Fibroblast of skin of abdomen (primary cell): Measurements from ENCODE around the gene SIGLEC5. TPM values are rescaled to one million over a fixed set of nuclear protein-coding genes. Genes with fewer than 3 reads are reported as not detected.
"Not testable (repeated sequence)": the region's sequence is repeated elsewhere in the genome, so short reads cannot be mapped to it uniquely, and the experiment has no call there.

ENCODE experiments used
- DNase-seq: peaks from one replicate; pipeline ENCODE4 v3.0.0-alpha.2; 2013
- polyA plus RNA-seq, 2 experiments: library from polyadenylated mRNA; unstranded; fragments of 120-200 nt; gene quantifications; one replicate each; pipeline ENCODE4 v1.2.1, GENCODE V29; 2013; ENCODE audit not compliant: insufficient read length in 2 of 2

The SIGLEC5 gene
- polyA plus RNA-seq (2013, experiment 1 of 2; ENCODE audit: insufficient read length) = 0.06 TPM
- polyA plus RNA-seq (2013, experiment 2 of 2; ENCODE audit: insufficient read length) = not detected

DNA sequence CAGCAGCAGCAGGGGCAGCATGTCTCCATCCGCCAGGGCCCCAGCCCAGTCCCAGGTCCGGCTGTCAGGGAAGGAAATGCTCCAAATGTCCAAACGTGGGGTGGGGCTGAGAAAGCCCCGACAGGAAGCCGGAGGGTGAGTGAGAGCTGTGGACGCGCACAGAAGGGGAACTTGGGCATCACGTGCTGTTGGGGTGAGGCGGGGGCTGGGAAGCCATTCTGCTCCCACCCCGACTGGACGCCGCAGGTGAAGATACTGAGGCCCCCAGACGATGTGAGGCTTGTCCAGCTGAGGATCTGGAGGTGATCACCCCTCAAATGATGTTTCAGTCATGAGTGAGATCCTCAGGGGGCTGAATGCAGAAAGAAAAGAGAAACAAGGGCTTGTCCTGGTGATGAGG, at the start of gene SIGLEC5:
Gene SIGLEC5 (minus strand): TSS at position 87 of the 400 bp plus-strand sequence. CDS start 66 bp downstream, at position 21.
- not testable (repeated sequence) for DNase-seq

- no peak for DNase-seq
Observed at GRCh38 chr19:51676566-51677083, 46.4 kb upstream of the SIGLEC5 start.

DNA sequence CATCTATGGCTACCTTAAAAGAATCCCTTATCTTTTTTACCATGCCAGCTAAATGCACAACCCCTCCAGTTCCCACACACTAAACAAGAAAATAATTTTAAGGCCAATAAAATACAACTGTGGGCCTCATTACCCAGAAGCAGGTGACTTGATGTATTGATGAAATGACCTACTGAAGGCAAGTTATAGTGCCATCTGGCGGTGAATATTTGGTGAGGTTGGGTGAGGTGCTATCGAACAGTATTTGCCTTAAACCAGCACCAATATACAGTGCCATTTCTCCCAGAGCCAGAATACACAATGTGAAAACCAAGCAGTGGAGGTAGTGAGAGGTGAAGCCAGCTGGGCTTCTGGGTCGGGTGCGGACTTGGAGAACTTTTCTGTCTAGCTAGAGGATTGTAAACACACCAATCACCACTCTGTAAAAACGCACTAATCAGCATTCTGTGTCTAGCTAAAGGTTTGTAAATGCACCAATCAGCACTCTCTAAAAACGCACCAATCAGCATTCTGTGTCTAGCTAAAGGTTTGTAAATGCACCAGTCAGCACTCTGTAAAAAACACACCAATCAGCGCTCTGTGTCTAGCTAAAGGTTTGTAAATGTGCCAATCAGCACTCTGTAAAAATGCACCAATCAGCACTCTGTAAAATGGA, 45.8 kb upstream of the SIGLEC5 start:
- DNase-seq = not testable (repeated sequence)

DNA sequence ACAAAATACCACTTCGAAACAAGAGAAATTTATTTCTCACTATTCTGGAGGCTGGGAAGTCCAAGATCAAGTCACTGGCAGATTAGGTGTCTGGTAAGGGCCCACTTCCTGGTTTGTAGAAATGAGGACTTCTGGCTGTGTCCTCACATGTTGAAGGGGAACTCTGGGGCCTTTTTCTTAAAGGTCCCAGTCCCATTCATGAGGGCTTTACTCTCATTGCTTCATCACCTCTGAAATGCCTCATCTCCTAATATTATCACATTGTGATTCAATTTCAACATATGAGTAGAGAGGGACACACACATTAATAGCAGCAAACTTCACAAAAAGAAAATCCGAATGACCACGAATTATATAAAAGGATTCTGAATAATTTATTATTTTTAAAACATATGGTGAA, 38.0 kb upstream of the SIGLEC5 start:
- DNase-seq = no peak

GRCh38 chr19:51664997-51665396, 34.8 kb upstream of the SIGLEC5 start:
- DNase-seq = no peak

DNA sequence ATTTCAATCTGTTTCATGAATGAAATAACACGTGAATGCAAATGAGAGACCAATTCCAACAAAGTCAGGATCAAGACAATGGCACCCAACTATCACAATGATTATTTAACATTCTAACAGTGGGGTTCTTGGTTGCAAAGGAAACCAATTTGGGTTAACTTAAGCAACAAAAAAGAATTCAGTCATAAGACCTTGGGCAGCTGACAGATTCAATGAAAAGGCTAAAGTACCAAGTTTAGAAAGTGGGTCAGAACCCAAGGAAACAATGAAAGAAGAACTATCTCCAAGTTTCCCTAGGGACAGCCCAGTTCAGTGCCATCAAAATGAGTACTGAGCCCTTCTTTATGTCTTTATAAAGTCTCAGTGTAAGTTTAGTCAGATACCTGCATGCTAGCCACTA, 33.9 kb upstream of the SIGLEC5 start:
- no peak for DNase-seq

DNA sequence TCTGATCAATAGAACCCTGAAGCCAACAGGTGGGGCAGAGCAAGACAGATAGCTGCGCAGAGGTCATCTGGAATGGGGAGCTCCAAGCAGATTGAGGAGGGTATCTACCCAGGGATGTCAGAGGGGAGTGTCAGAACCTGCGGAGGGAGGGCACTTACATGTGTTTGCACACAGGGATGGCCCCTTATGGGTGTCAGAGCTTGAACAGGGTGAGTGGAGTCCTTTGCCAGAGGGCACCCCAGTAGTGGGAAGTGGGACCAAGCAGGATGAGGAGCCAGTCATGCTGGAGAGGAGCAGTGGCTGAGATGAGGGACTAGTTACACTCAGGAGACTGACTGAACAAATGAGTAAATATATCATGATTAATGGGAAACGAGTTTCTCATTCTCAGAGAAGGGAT, 33.4 kb upstream of the SIGLEC5 start:
- no peak for DNase-seq

GRCh38 chr19:51660975-51661600, 30.9 kb upstream of the SIGLEC5 start:
- DNase-seq = peak; percentile 70

- no peak for DNase-seq
Observed at GRCh38 chr19:51654783-51655182, 24.6 kb upstream of the SIGLEC5 start.

- DNase-seq = no peak
Observed at GRCh38 chr19:51653162-51653561, 23.0 kb upstream of the SIGLEC5 start.

DNA sequence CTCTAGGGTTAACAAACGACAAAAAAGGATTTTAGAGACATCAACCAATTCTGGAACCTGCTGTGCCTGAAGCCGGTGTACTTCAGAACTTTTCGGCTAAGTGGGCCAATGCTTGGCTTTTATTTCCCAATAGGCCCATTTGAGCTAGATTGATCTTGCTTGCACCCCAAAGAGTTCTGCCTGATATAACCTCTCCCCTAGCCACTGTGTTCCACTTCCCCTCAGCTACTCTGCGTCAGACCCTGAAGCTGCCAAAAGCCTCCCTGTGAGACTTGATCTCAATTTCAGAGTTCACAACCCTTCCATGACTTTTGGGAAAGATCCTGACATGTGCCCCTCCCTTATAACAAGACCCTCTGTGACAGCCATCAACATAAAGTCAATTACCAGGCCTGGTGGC, 22.1 kb upstream of the SIGLEC5 start:
- DNase-seq = no peak

DNA sequence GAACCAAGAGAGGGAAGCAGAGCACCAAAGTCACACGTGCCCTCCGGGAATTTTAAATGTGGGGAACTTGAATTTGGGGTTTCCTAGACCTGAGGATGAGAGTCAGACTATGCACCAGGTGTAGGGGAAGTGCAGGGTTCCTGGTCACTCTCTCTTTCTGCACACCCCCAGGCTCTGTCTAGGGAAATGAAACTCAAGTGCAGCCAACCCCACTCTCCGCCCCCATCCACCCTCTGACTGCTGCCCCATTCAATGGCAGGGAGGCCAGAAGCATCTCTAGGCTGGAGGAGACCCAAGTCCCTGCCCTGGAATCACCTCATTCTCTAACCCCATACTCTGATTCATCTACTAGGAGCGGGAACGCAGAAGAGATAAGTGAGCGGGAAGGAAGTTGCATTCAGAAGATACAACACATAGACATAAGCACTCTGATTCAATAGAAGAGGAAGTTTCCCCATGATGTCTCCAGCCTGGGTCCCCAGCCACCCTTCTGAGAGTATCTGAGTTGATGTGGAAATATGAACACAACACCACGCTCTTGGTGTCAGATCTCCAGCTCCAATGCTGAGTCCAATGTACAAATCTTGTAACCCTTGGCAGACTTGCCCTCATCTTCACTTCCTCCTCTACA, 21.1 kb upstream of the SIGLEC5 start:
- DNase-seq = no peak

DNA sequence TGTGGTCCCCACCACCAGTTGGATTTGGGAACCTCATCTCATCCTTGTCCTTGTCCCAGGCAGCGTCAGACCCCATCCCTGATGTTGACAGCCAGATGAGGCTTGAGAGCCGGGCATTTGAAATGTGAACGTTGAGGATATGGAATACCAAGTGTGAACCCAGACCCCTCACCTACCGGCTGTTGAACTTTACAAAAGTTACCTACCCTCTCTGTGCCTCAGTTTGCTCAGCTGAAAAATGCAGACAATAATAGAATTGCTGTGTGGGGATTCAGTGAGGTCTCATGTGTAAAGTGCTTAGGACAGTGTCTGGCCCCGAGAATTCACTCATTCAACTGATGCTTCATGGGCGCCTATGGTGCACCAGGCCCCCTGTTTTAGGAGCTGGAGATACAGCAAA, 17.1 kb upstream of the SIGLEC5 start:
- no peak for DNase-seq

DNA sequence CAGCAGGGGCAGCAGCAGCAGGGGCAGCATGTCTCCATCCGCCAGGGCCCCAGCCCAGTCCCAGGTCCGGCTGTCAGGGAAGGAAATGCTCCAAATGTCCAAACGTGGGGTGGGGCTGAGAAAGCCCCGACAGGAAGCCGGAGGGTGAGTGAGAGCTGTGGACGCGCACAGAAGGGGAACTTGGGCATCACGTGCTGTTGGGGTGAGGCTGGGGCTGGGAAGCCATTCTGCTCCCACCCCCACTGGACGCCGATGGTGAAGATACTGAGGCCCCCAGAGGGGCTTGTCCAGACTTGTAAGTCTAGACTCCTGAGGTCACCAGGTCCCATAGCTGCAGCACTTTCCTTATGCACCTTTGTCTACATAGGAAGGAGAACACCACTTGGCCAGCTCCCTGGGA, 16.5 kb upstream of the SIGLEC5 start, which contains the start of gene SIGLEC14:
Gene SIGLEC14 (minus strand): TSS at position 96 of the 400 bp plus-strand sequence. CDS start 66 bp downstream, at position 30.
- not testable (repeated sequence) for DNase-seq

DNA sequence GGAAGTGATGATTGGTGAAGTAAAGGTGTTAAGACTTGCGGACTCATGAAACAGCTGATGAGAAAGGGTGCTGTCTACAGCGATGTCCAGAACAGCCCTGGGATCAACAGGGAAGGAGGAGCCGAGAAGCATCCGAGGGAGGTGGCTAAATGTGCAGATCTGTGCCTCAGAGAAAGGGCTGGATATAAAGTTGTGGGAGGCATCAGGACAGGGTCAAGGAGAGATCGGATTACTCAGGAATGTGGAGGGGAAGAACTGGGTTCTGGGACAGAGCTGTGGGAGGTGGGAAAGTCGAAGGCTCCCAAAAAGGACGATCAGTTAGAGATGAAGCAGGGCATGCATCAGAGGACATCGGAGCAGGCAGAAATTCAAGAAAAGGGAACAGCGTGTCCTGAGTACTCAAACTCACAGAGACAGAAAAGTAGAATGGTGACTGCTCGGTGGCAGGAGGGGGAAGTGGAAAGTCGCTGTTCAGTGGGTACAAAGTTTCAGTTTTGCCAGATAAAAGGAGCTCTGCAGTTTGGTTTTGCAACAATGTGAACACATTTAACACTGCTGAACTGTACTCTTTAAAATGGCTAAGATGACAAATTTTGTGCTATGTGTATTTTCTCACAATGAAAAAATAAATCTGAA, 14.6 kb upstream of the SIGLEC5 start:
- no peak for DNase-seq

DNA sequence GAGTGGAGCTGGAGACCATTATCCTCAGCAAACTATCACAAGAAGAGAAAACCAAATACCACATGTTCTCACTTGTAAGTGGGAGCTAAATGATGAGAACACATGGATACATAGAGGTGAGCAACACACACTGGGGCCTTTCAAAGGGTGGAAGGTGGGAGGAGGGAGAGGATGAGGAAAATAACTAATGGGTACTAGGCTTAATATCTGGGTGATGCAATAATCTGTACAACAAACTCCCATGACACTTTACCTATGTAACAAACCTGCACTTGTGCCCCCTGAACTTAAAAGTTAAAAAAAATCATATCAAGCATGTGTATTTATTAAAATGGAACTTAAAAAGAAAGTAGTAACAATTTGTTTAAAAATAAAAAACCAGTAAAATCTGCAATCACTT, 11.4 kb upstream of the SIGLEC5 start:
- DNase-seq = no peak

DNA sequence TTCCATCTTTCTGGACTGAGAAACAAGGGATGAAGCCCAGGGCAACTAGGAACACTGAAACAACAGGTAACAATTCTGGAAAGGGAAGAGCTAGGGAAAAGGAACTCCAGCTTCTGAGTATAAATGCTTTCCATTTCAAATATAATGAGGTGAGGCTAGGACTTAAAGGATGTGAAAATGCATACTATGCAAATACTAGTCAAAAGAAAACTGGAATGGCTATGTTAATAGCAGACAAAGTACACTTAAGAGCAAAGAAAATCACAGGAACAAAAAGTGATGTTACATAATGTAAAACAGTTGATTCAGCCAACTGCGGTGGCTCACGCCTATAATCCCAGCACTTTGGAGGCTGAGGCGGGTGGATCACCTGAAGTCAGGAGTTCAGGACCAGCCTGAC, 10.2 kb upstream of the SIGLEC5 start:
- no peak for DNase-seq

GRCh38 chr19:51639916-51640315, 9.7 kb upstream of the SIGLEC5 start:
- no peak for DNase-seq

DNA sequence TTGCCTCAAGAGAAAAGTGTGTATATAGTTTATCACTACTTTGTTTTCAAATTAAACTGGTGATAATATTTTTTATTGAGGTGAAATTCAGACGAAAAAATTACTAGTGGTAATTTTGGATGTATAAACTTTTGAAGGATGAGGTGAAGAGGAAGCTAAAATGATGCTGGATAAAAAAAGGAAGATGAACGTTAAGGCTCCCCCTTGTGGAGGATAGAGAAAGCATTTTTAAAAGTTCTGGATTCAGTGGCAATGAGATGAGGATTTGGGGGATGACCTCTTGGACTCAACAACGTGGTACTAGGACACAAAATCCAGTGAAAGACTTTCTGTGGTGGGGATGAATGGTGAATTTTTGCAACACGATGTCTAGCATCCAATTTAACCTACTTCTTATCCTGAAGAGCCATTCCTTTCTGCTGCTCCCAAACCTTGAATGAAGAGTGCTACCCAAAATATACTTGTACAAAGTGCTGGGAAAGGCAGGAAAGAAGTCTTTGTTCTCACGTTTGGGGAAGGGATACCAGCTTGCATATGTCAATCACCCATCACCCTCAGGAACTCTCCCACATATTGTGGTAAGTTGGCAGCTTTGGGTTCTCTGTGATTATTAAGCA, 7.3 kb upstream of the SIGLEC5 start:
- no peak for DNase-seq

GRCh38 chr19:51632126-51632525, 1.9 kb upstream of the SIGLEC5 start:
- DNase-seq = no peak

- no peak for DNase-seq
Observed at GRCh38 chr19:51628153-51628939, 1.9 kb downstream of the SIGLEC5 start.
